SK-N-SH (cell line): Measurements from ENCODE around the gene MS4A8.

Source experiments
- CTCF ChIP-seq: fragments of 200-600 bp; sonication (generic); IDR thresholded peaks from 2 replicates; pipeline ENCODE4 v1.6.1; 2017; ENCODE audit warnings: antibody characterized with exemption, mild to moderate bottlenecking, moderate library complexity
- EZH2phosphoT487 ChIP-seq: fragments of 200-600 bp; sonication (generic); IDR thresholded peaks from 2 replicates; pipeline ENCODE4 v1.6.1; 2017; ENCODE audit warnings: low read depth, mixed run types, mild to moderate bottlenecking, antibody characterized with exemption, moderate library complexity, borderline replicate concordance
- FOSL2 ChIP-seq: IDR thresholded peaks from 2 replicates; pipeline ENCODE4 v1.4.0; 2012; ENCODE audit warnings: low read depth, mild to moderate bottlenecking, moderate library complexity, borderline replicate concordance
- FOXJ3 ChIP-seq: sonication (generic); formaldehyde crosslinking; IDR thresholded peaks from 2 replicates; pipeline ENCODE4 v1.5.1; 2020; ENCODE audit warnings: mild to moderate bottlenecking, missing genetic modification reagents
- GABPA ChIP-seq: IDR thresholded peaks from 2 replicates; pipeline ENCODE4 v1.4.0; 2012; ENCODE audit warnings: low read depth, mild to moderate bottlenecking
- MAX ChIP-seq: IDR thresholded peaks from 2 replicates; pipeline ENCODE4 v1.4.0; 2012; ENCODE audit warnings: low read depth
- POLR2AphosphoS5 ChIP-seq: IDR thresholded peaks from 2 replicates; pipeline ENCODE4 v1.6.1; 2012; ENCODE audit warnings: low read depth, low read length
- RAD21 ChIP-seq: IDR thresholded peaks from 2 replicates; pipeline ENCODE4 v1.6.1; 2012; ENCODE audit warnings: mild to moderate bottlenecking, low read length
- RFX5 ChIP-seq: IDR thresholded peaks from 2 replicates; pipeline ENCODE4 v1.6.1; 2012; ENCODE audit warnings: mild to moderate bottlenecking, improper control_type of control experiment, low read length
- TAF1 ChIP-seq: IDR thresholded peaks from 2 replicates; pipeline ENCODE4 v1.6.1; 2012; ENCODE audit warnings: low read depth, mild to moderate bottlenecking, low read length, moderate library complexity, borderline replicate concordance
- ZBTB33 ChIP-seq: IDR thresholded peaks from 2 replicates; pipeline ENCODE4 v1.4.0; 2012; ENCODE audit warnings: low read depth, borderline replicate concordance

- no peak for TF ChIP-seq FOSL2
- no peak for TF ChIP-seq FOXJ3 (CRISPR knock-in tag)
- no peak for TF ChIP-seq MAX
- TF ChIP-seq EZH2phosphoT487 = no peak
- TF ChIP-seq CTCF = no peak
- TF ChIP-seq TAF1 = no peak
- no peak for TF ChIP-seq ZBTB33
- no peak for TF ChIP-seq POLR2AphosphoS5
- TF ChIP-seq GABPA = no peak
- TF ChIP-seq RAD21 = no peak
- TF ChIP-seq RFX5 = no peak
Observed at GRCh38 chr11:60748225-60748624, 48.8 kb downstream of the MS4A8 start.
